Transverse colon (tissue), 4 donors: Measurements from ENCODE around the gene GNAI3.

ENCODE experiments used
- CTCF ChIP-seq, 5 experiments: fragments of 200-600 bp in 3 of 5; fragments of 450-650 bp in 2 of 5; sonication (generic) in 3 of 5; IDR thresholded peaks; 1 replicate in 2 of 5; 2 replicates in 3 of 5; pipeline ENCODE4 v1.5.1; 2016 to 2017; ENCODE audit warnings: antibody characterized with exemption in 5 of 5, inconsistent platforms in 3 of 5, mild to moderate bottlenecking in 2 of 5, moderate library complexity in 1 of 5
- POLR2A ChIP-seq: fragments of 450-650 bp; IDR thresholded peaks from one replicate; pipeline ENCODE4 v1.6.1; 2016; ENCODE audit warnings: antibody characterized with exemption, mild to moderate bottlenecking, moderate library complexity
- POLR2AphosphoS5 ChIP-seq, 3 donors: sonication (generic); formaldehyde crosslinking; IDR thresholded peaks; one replicate each; pipeline ENCODE4 v1.6.1; 2016; ENCODE audit warnings: antibody characterized with exemption in 3 of 3

- TF ChIP-seq CTCF (IDR thresholded peaks at IDR 0.05): no peak
- no peak for TF ChIP-seq POLR2A
- no peak for TF ChIP-seq POLR2AphosphoS5 (IDR thresholded peaks at IDR 0.05)
Observed at GRCh38 chr1:109535971-109536491, 12.4 kb upstream of the GNAI3 start.
